NCI-H2171 treated with DMSO at 0.1 percent for 48 hours (cell line): Measurements from ENCODE around the gene HHAT.

Experiments
- DNase-seq: peaks from one replicate; lab custom pipeline; 2025; lab: John Stamatoyannopoulos, UW

The HHAT gene

GRCh38 chr1:210359255-210359654 lies 30.6 kb downstream of the HHAT start:
- no peak for DNase-seq

- peak; percentile 57 for DNase-seq
Measured at GRCh38 chr1:210360852-210361477, 32.3 kb downstream of the HHAT start.

- DNase-seq, result no peak
Measured at GRCh38 chr1:210361665-210362064, 33.0 kb downstream of the HHAT start.

GRCh38 chr1:210362526-210362925 lies 33.8 kb downstream of the HHAT start:
- DNase-seq, result no peak

GRCh38 chr1:210363119-210363518 lies 34.4 kb downstream of the HHAT start:
- DNase-seq, result no peak

GRCh38 chr1:210364479-210364878 lies 35.8 kb downstream of the HHAT start:
- no peak for DNase-seq

- no peak for DNase-seq
Measured at GRCh38 chr1:210366767-210367166, 38.1 kb downstream of the HHAT start.

GRCh38 chr1:210367566-210367965 lies 38.9 kb downstream of the HHAT start:
- DNase-seq, result peak; percentile 10

- peak; percentile 9 for DNase-seq
Measured at GRCh38 chr1:210369425-210369824, 40.7 kb downstream of the HHAT start.

- DNase-seq, result no peak
Measured at GRCh38 chr1:210371916-210372315, 43.2 kb downstream of the HHAT start.

GRCh38 chr1:210372491-210372890 lies 43.8 kb downstream of the HHAT start:
- DNase-seq, result no peak

GRCh38 chr1:210372931-210373627 lies 44.4 kb downstream of the HHAT start:
- DNase-seq, result no peak

- no peak for DNase-seq
Measured at GRCh38 chr1:210373628-210373877, 44.9 kb downstream of the HHAT start.

- peak; percentile 83 for DNase-seq
Measured at GRCh38 chr1:210373878-210374599, 45.3 kb downstream of the HHAT start.

- DNase-seq, result no peak
Measured at GRCh38 chr1:210374600-210374953, 45.9 kb downstream of the HHAT start.

GRCh38 chr1:210376836-210377372 lies 48.2 kb downstream of the HHAT start:
- DNase-seq, result no peak

GRCh38 chr1:210377731-210378333 lies 49.1 kb downstream of the HHAT start:
- no peak for DNase-seq

- DNase-seq, result no peak
Measured at GRCh38 chr1:210378736-210379135, 50.0 kb downstream of the HHAT start.

GRCh38 chr1:210381934-210382333 lies 53.2 kb downstream of the HHAT start:
- DNase-seq, result no peak

GRCh38 chr1:210384625-210385024 lies 55.9 kb downstream of the HHAT start:
- no peak for DNase-seq

GRCh38 chr1:210385228-210385627 lies 56.5 kb downstream of the HHAT start:
- no peak for DNase-seq

GRCh38 chr1:210394281-210394821 lies 65.6 kb downstream of the HHAT start:
- DNase-seq, result peak; percentile 13

- no peak for DNase-seq
Measured at GRCh38 chr1:210396541-210396940, 67.8 kb downstream of the HHAT start.
